ENCODE data around the gene CAMK2D.
A peak's percentile ranks its signal among the peaks of the same experiment; 100 is the strongest.
"Not testable (repeated sequence)": the region's sequence is repeated elsewhere in the genome, so short reads cannot be mapped to it uniquely, and the experiment has no call there.

The CAMK2D gene

DNA sequence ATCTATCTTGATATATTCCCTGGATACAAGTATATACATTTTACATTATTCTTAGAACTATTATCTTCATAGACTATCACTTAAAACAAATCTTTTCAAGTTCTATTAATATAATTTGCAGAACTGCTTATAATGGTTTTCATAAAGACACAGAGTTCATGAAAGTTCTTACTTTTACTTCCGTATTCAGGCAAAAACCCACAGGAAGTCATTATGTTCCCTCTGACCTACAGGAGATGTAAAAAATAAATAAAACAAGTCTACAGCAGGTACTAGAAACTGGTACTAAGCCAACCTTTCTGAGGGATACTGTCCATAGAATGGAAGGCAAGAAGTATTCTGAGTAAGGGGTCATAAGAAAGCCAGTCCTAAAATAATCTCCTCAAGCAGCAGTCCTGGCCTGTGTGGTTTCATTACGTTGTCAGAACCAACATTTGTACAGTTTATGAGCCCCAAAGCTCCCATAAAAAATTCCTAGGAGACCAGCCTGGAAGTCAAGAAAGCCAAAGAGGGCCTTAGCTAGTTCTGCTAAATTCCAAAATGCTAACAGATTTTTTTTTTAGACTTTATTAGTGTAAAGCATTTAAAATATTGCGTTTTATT is 68.6 kb downstream of the CAMK2D start:
- H3K4me3 ChIP-seq (replicated peaks; ENCODE audit: low read depth, low read length) = no peak overlapping the region
- no peak for DNase-seq (ENCODE audit: extremely low read depth, low read depth)
- TF ChIP-seq, protein P1, sequence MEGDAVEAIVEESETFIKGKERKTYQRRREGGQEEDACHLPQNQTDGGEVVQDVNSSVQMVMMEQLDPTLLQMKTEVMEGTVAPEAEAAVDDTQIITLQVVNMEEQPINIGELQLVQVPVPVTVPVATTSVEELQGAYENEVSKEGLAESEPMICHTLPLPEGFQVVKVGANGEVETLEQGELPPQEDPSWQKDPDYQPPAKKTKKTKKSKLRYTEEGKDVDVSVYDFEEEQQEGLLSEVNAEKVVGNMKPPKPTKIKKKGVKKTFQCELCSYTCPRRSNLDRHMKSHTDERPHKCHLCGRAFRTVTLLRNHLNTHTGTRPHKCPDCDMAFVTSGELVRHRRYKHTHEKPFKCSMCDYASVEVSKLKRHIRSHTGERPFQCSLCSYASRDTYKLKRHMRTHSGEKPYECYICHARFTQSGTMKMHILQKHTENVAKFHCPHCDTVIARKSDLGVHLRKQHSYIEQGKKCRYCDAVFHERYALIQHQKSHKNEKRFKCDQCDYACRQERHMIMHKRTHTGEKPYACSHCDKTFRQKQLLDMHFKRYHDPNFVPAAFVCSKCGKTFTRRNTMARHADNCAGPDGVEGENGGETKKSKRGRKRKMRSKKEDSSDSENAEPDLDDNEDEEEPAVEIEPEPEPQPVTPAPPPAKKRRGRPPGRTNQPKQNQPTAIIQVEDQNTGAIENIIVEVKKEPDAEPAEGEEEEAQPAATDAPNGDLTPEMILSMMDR (IDR thresholded peaks at IDR 0.05; ENCODE audit: low read depth, low read length, missing control alignments) = no peak

GRCh38 chr4:113691676-113692075 is 69.9 kb downstream of the CAMK2D start:
- no peak for DNase-seq (ENCODE audit: extremely low read depth, low read depth)
- no peak overlapping the region for H3K4me3 ChIP-seq (replicated peaks; ENCODE audit: low read depth, low read length)
- TF ChIP-seq, protein P1 (IDR thresholded peaks at IDR 0.05; ENCODE audit: low read depth, low read length, missing control alignments) = no peak

DNA sequence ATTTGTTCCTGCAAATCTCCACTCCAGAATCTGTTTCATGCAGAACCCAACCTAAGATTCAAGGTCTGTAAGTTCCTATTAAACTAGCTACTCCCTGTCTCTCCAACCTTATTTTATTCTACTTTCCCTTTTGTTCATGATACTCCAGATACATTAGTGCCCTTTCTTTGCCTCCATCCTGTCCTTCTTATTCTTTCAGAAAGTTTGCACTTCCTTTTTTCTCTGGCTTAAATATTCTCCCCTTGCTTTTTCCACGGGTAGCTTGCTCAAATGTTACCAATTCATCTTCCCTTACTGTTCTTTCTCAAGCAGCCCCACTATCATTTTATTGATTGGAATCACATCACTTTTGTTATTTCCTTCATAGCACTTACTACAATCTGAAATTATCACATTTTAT is 72.1 kb downstream of the CAMK2D start:
- no peak overlapping the region for H3K4me3 ChIP-seq (replicated peaks; ENCODE audit: low read depth, low read length)
- TF ChIP-seq, protein P1 (IDR thresholded peaks at IDR 0.05; ENCODE audit: low read depth, low read length, missing control alignments) = no peak
- no peak for DNase-seq (ENCODE audit: extremely low read depth, low read depth)

DNA sequence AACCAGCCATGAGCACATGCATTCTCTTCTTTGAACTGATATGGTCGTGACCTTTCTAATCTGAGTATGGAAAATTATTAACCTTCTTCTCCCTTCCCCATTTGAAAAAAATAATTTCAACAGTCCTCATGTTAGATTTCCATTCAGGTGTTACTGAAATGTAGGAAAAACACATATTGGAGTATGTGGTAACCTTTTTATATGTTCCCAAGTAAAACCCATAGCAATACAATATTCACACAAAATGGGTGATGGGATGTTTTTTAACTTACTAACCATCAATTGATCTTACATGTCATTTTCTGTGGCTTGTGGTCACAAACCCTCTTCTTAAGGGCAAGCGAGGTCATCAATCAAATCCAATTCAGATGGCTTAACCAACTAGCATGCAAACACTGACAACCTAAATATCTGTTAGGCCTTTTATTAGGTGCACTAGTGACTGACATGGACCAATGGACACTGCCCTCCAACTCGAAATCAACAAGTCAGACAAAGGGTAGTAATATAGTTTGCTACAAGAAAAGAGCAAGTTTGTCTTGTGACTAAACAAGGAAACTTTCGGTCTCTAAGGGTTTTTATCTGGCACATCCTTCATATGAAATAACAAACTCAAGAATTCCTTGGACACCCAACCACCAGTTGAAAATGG is 74.3 kb downstream of the CAMK2D start:
- DNase-seq (ENCODE audit: extremely low read depth, low read depth) = no peak
- no peak overlapping the region for H3K4me3 ChIP-seq (replicated peaks; ENCODE audit: low read depth, low read length)
- TF ChIP-seq, protein P1 (IDR thresholded peaks at IDR 0.05; ENCODE audit: low read depth, low read length, missing control alignments) = no peak

- DNase-seq (ENCODE audit: extremely low read depth, low read depth); H3K4me3 ChIP-seq (replicated peaks; ENCODE audit: low read depth, low read length): not testable (repeated sequence)
Measured at GRCh38 chr4:113685157-113685556, 76.4 kb downstream of the CAMK2D start.

DNA sequence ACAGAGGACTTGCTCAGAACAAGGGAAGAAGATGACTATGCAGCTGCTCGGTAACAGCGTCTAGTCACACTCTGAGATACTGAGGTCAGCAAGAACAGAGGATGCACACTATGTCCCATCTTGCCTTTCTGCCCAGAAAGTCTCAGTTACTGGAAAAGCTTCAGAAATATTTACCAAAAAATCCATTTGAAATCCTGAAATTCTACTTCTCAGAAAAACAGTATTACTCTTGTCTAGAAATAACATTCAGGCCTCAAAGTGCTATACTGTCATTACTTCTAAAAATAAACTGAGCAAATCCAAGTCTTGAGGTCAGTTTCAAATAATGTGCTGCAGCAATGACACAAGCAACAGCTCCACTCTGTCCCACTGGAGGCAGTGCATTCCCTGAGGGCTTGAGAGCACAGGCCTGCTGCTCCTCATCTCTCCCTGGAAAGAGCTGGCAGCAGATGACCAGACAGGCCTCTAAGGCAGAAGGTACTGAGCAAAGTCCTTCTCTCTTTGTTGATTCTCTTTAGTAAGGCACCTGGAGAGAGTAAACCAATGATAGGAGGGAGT is 76.9 kb downstream of the CAMK2D start:
- TF ChIP-seq, protein P1 (IDR thresholded peaks at IDR 0.05; ENCODE audit: low read depth, low read length, missing control alignments) = peak; percentile 19
- DNase-seq (ENCODE audit: extremely low read depth, low read depth) = no peak

GRCh38 chr4:113682730-113683537 is 78.6 kb downstream of the CAMK2D start:
- TF ChIP-seq, protein P1 (IDR thresholded peaks at IDR 0.05; ENCODE audit: low read depth, low read length, missing control alignments) = no peak
- no peak for DNase-seq (ENCODE audit: extremely low read depth, low read depth)
- H3K4me3 ChIP-seq (replicated peaks; ENCODE audit: low read depth, low read length) = no peak overlapping the region

More for the DNA sequence above, 76.9 kb downstream of the CAMK2D start:
- H3K4me3 ChIP-seq (replicated peaks; ENCODE audit: low read depth, low read length) = no peak overlapping the region
